ENCODE data around the gene ADCY5.

ADCY5 gene

GRCh38 chr3:123338620-123339061 is 110.2 kb downstream of the ADCY5 start:
- DNase-seq, result no peak

GRCh38 chr3:123337948-123338619 is 110.8 kb downstream of the ADCY5 start:
- DNase-seq, result no peak

GRCh38 chr3:123337226-123337625 is 111.7 kb downstream of the ADCY5 start:
- DNase-seq, result no peak

GRCh38 chr3:123336441-123336851 is 112.4 kb downstream of the ADCY5 start:
- no peak for DNase-seq

GRCh38 chr3:123336001-123336400 is 112.9 kb downstream of the ADCY5 start:
- no peak for DNase-seq

GRCh38 chr3:123335007-123335670 is 113.8 kb downstream of the ADCY5 start:
- no peak for DNase-seq

- DNase-seq, result no peak
These were observed 114.8 kb downstream of the ADCY5 start for GRCh38 chr3:123334056-123334455.

- DNase-seq, result no peak
These were observed 115.5 kb downstream of the ADCY5 start for GRCh38 chr3:123333401-123333800.

GRCh38 chr3:123332124-123332641 is 116.7 kb downstream of the ADCY5 start:
- no peak for DNase-seq

GRCh38 chr3:123331651-123332050 is 117.2 kb downstream of the ADCY5 start:
- no peak for DNase-seq

GRCh38 chr3:123331006-123331405 is 117.9 kb downstream of the ADCY5 start:
- no peak for DNase-seq

GRCh38 chr3:123330441-123330991 is 118.4 kb downstream of the ADCY5 start:
- no peak for DNase-seq

GRCh38 chr3:123329636-123330340 is 119.1 kb downstream of the ADCY5 start:
- no peak for DNase-seq

- peak; percentile 79 for DNase-seq
These were observed 119.8 kb downstream of the ADCY5 start for GRCh38 chr3:123328851-123329635.

GRCh38 chr3:123327956-123328850 is 120.7 kb downstream of the ADCY5 start:
- DNase-seq, result no peak

- DNase-seq, result no peak
These were observed 121.4 kb downstream of the ADCY5 start for GRCh38 chr3:123327480-123327879.

- DNase-seq, result no peak
These were observed 122.4 kb downstream of the ADCY5 start for GRCh38 chr3:123326531-123326930.

GRCh38 chr3:123325766-123326256 is 123.1 kb downstream of the ADCY5 start:
- no peak for DNase-seq

- DNase-seq, result no peak
These were observed 123.8 kb downstream of the ADCY5 start for GRCh38 chr3:123324880-123325765.

GRCh38 chr3:123323781-123324180 is 125.1 kb downstream of the ADCY5 start:
- DNase-seq, result no peak

Measured in hematopoietic multipotent progenitor cell treated with erythropoietin and hydrocortisone succinate and interleukin-3 and kit ligand, for 6 days (in vitro differentiated cells).